ENCODE data around the gene KCNH6.

- no peak for TF ChIP-seq CTCF (IDR thresholded peaks at IDR 0.05; ENCODE audit: low read length)
- no peak for TF ChIP-seq EZH2phosphoT487 (IDR thresholded peaks at IDR 0.05; ENCODE audit: low read length)
- TF ChIP-seq EZH2 (optimal IDR thresholded peaks at IDR 0.05; ENCODE audit: low read depth, low read length), result no peak
These were observed 15.8 kb downstream of the KCNH6 start for GRCh38 chr17:63538693-63539595.
